Muscle of back (tissue), 13 donors: ENCODE measurements around the gene VWC2L. TPM values are rescaled to one million over a fixed set of nuclear protein-coding genes. Genes with fewer than 3 reads are reported as not detected.

Experiments used
- DNase-seq, 3 donors: peaks; one replicate each; pipeline versions ENCODE4 v3.0.0 to v3.0.0-alpha.2; 2013
- long read RNA-seq, 9 donors: transcript quantifications; one replicate each; lab custom pipeline, GENCODE V29; 2026
- polyA plus RNA-seq, 10 donors: library from polyadenylated mRNA; unstranded; fragments of 120-200 nt; gene quantifications; one replicate each; pipeline ENCODE4 v1.2.1, GENCODE V29; 2013; ENCODE audit not compliant: insufficient read length in 10 of 10

VWC2L gene
- not detected for polyA plus RNA-seq
- long read RNA-seq, donor 1: 0 reads
- long read RNA-seq, donor 2: 0 reads
- long read RNA-seq, donor 3: 0 reads
- long read RNA-seq, donor 4: 0 reads
- long read RNA-seq, donor 5: 0 reads
- long read RNA-seq, donor 6: 0 reads
- long read RNA-seq, donor 7: 0 reads
- long read RNA-seq, donor 8: 0 reads
- long read RNA-seq, donor 9: 0 reads

GRCh38 chr2:214410918-214411554 lies at the start of gene VWC2L:
VWC2L (plus strand) TSS chr2:214411054; CDS start chr2:214414194, 3,140 bp downstream.
- peak; percentile 52 to 89 (median 81) for DNase-seq

- no peak for DNase-seq
Observed at GRCh38 chr2:214361116-214361515, 49.7 kb upstream of the VWC2L start.

GRCh38 chr2:214365549-214365948 lies 45.3 kb upstream of the VWC2L start:
- no peak for DNase-seq

- DNase-seq: no peak
Observed at GRCh38 chr2:214367171-214367570, 43.7 kb upstream of the VWC2L start.

GRCh38 chr2:214376618-214377285 lies 34.1 kb upstream of the VWC2L start:
- DNase-seq: no peak

DNA sequence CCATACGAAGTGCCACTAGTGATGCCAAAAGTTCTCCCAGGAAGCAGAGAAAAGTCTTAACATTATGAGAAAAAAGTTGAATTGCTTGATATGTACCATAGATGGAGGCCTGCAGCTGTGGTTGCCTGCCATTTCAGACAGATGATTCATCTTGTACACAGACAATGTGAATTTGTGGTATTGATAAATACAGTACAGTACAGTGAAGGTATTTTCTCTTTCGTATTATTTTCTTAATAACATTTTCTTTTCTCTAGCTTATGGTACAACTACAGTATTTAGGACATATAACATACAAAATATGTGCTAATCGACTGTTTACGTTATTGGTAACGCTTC lies 33.6 kb upstream of the VWC2L start:
- DNase-seq: no peak

DNA sequence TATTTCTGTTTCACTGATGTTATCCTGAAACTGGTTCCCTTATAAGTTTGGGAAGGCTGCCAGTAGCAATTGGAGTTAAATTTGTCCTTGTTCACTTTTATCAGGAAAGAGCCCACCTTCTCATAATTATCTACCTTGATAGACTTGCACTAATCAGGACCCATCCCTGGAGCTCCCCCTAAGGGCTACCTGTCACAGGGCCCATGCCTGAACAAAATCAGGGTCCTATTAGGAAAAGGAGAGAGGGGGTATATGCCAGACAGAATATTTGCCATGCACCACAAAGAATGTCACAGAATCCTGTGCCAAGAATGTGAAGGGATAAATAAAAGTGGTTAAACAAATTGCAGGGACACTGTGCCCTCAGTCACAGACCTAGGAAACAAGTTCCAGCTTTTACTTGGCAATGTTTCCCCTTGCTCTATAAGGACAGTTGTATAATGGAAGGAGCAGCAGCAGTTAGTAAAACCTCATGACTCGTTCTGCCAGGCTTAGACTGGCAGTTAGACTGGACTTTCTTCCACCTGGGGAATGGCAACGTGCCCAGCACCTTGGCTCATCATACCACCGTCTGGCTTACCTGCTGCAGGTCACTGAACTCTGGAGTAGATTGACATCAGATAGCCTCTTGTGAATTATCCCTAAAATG lies 32.3 kb upstream of the VWC2L start:
- peak in 1 of 3 donors; percentile 7 for DNase-seq

- peak in 1 of 3 donors; percentile 7 for DNase-seq
Observed at GRCh38 chr2:214379227-214379626, 31.6 kb upstream of the VWC2L start.

DNA sequence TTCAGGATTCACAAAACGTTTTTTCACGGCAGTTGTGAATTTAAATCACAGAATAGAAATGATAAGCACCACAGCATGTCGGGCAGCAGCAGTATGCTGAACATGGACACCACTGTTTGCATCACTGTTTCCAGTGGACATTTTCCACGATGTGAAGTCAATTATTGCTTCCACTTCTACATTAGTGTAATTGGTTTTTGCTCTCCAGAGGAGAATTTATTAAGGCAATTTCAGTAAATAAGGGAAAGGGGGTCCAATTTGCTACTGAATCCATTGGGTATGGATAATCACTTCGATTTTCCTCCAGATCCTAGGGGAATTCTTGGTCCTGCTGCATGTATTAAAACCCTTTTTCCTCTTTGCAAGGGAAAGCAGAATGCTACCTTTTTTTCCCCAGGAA lies 30.2 kb upstream of the VWC2L start:
- DNase-seq: no peak

DNA sequence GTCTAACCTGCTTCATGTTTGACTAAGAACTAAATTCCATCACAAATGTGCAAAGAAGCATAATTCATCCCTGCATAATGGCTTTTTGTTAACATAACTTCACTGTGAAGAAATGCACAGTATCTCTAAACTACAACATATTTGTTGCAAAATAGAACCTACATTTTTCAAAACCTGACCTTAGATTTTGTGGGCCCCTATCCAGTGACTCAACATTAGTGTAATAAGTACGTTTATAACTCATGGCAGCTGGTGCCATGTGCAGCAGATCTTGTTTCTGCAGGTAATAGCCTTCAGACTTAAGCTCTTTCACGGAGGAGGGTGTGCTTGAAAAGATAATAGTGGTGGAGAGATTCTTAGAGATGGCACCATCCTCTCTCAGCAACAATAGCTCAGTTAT lies 28.6 kb upstream of the VWC2L start:
- no peak for DNase-seq

GRCh38 chr2:214386720-214387119 lies 24.1 kb upstream of the VWC2L start:
- DNase-seq: no peak

DNA sequence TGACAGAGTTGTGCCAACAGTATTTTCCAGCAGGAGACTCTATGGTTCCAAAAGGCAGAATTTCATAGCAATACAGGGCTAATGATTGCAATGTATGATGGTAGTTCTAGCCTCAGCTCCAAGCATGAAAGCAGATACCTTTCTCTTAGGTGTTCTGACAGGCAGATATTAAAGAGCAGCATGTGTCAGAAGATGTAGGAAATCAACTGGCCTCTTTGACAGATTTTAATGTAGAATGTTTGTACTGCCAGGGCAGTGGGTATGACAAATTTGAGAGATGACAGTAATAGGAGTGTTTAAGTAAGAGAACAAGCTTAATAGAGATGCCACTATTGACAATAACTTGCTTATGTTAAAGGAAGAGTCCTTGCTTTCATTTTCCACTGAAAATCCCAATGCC lies 21.5 kb upstream of the VWC2L start:
- no peak for DNase-seq

DNA sequence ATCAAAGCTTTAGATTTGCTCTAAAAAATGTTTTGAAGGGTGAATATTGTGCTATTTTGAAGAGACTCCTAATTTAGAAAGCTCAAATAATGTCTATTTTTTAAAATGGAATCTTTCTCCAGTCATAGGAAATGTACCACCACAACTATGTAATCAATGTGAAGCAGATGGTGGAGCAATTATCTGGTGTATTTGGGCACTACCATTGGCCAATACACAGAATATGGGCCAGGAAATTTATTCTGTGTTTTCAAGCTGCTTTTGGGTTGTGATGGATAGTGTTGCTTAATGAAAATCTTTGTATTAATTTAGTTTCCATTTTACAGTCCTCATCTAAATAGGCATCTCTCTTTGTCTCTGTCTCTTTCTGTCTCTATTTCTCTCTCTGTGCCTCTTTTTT lies 17.1 kb upstream of the VWC2L start:
- no peak for DNase-seq

DNA sequence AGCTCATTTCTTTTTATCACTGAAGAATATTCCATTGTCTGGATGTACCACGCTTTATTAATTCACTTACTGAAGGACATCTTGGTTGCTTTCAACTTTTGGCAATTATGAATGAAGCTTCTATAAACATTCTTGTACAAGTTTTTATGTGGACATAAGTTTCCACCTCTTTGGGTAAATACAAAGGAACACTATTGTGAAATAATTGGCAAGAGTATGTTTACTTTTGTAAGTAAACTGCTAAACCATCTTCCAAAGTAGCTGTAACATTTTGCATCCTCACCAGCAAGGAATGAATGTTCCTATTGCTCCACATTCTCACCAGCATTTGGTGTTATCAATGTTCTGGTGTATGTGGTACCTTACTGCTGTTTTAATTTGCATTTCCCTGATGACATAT lies 15.8 kb upstream of the VWC2L start:
- no peak for DNase-seq

- no peak for DNase-seq
Observed at GRCh38 chr2:214401580-214401979, 9.3 kb upstream of the VWC2L start.

- DNase-seq: no peak
Observed at GRCh38 chr2:214410128-214410775, 602 bp upstream of the VWC2L start.

DNA sequence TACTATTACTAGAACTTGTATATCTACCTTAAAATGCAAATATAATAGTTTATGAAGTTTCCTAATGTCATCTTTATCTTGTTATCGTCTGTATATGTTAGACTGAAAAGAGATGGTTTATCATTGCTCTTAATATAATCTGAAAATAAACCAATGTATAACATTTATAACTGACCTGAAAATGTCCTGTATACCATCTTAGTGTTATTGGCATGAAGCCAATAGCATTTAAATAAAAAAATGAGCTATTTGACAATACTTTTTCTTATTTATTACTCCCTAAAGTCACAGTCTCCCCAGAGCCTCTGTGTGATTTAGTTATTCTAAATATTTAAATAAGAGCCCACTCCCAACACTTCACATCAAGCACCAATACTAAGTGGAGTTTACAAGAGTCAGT lies 1.8 kb downstream of the VWC2L start:
- DNase-seq: no peak

DNA sequence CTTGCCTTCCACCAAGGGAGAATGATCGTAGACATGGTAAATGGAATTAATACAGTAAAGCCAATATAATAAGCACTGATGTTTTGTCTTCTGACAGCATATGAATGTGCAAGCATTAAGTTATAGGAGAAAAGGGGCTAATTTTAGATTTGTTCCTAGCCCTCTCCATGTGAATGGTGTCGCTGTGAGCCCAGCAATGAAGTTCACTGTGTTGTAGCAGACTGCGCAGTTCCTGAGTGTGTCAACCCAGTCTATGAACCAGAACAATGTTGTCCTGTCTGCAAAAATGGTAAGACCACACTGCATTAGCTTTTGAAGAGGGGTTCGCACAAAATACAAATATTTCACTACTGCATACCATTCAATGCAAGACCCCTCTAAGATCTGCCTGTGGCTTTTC lies 25.6 kb downstream of the VWC2L start:
- DNase-seq: no peak

- DNase-seq: no peak
Observed at GRCh38 chr2:214450118-214450894, 39.5 kb downstream of the VWC2L start.

DNA sequence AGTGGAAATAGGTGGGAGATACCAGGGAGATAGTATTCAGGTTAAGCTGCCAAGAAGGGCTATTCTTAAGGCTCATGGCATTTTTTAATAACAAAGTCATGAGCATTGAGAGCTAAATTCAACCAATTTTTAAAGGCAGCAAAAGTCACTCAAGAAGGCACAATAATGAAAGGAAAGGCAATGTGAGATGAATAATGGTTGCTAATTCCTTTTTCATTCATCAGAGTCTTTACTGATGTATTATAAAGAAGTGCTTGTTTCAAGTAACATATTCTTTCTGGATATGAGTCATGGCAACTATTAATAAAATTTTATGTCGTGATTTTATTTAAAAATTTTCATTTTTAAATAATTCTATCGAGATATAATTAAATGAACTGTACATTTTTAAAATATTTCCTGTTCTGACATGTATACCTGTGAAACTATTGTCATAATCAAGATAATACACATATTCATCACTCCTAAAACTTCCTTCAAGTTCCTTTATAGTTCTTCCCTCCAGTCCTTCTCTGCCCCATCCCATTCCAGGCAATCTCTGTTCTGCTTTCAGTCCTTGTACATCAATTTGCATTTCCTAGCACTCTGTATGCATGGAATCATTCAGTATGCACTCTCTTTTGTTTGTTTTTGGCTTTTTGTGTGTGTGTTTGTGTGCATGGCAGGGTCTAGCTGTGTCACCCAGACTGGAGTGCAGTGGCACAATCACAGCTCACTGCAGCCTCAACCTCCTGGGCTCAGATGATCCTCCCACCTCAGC lies 40.8 kb downstream of the VWC2L start:
- DNase-seq: no peak
